Pancreas (tissue), 10 donors: ENCODE results near the gene ACOT7. TPM values are rescaled to one million over a fixed set of nuclear protein-coding genes. Genes with fewer than 3 reads are reported as not detected.

Experiments
- ATAC-seq, 4 donors: fragments of 200-7000 bp; cut with Tn5 transposase; one replicate each; pipeline versions ENCODE4 v1.8.0 to v1.9.1; 2020; ENCODE audit warnings: mild to moderate bottlenecking in 4 of 4, moderate library complexity in 4 of 4
- DNase-seq, 6 donors: peaks; one replicate each; pipeline ENCODE4 v3.0.0-alpha.2; 2020
- FAIRE-seq: peaks from 2 replicates; lab custom pipeline; 2012; peaks lifted over from hg19 to GRCh38; lab: Jason Lieb, UNC
- H3K27ac ChIP-seq, 4 donors: fragments of 200-600 bp; sonication (generic); 1 replicate in 3 of 4; 2 replicates in 1 of 4; pipeline versions ENCODE4 v1.5.0 to v1.8.0; 2020
- H3K27me3 ChIP-seq, 4 donors: fragments of 200-600 bp; one replicate each; pipeline ENCODE4 v1.8.0; 2021
- H3K36me3 ChIP-seq, 3 donors: fragments of 200-600 bp; sonication (generic) in 1 of 3; one replicate each; pipeline versions ENCODE4 v1.5.0 to v1.8.0; 2020 to 2021
- H3K4me1 ChIP-seq, 3 donors: fragments of 200-600 bp; one replicate each; pipeline ENCODE4 v1.8.0; 2021
- H3K4me3 ChIP-seq, 4 donors: fragments of 200-600 bp; sonication (generic) in 2 of 4; one replicate each; pipeline versions ENCODE4 v1.5.0 to v1.8.0; 2020 to 2021
- H3K9me3 ChIP-seq, 4 donors: fragments of 200-600 bp; one replicate each; pipeline ENCODE4 v1.8.0; 2021
- CTCF ChIP-seq, 4 donors: fragments of 200-600 bp; sonication (generic) in 3 of 4; IDR thresholded peaks; one replicate each; pipeline versions ENCODE4 v1.5.0 to v1.8.0; 2021; ENCODE audit warnings: antibody characterized with exemption in 4 of 4
- WGBS, 2 donors: extraction: QIAGEN DNeasy Blood & Tissue Kit; methylation state at CpG; one replicate each; pipeline ENCODE4 v1.1.7; 2013; 5-methylcytosine and 5-hydroxymethylcytosine counted together
- intact Hi-C, 3 donors: fragments of 100-400 bp; cut with DNase I; formaldehyde crosslinking; loops; one replicate each; pipeline versions ENCODE4 v1.11.1 to v1.14.2; 2022
- polyA plus RNA-seq, 2 donors: library from polyadenylated mRNA; stranded (reverse); fragments of 200-250 nt; gene quantifications; one replicate each; pipeline ENCODE4 v1.2.3, GENCODE V29; 2013
- total RNA-seq, 6 donors: library from RNA; stranded (reverse); fragmentation: NEBNext Ultra II Directional in 4 of 6; extraction: Animal tissue kit (Norgen Biotek cat#: 25700) in 4 of 6; gene quantifications; one replicate each; pipeline versions ENCODE4 v1.2.1 to v1.2.4, GENCODE V29; 2021 to 2023
- donor health status: healthy with polysubstance abuse.
- donor health status: DM: no; HTN: no; CAD: no; lungs with moderate emphysema.
- donor health status: DM: no; HTN: no; CAD: no.
- donor health status: control.
- donor health status: control.
- donor health status: Bipolar disorder and iron deficiency.
- donor health status: DM: yes; HTN: yes; CAD: no.
- donor health status: DM: no; HTN: no; CAD: no.
- donor health status: DM: no; HTN: no; CAD: no.
- donor health status: DM: yes; HTN: yes; CAD: no.

Gene ACOT7
- total and polyA plus RNA-seq, 8 donors = 3.1 to 7.6 (median 5.2) TPM

GRCh38 chr1:6408023-6408422 is 14.5 kb upstream of the ACOT7 start:
- no peaks in the 10 kb centered on the region for H3K36me3 ChIP-seq

DNA sequence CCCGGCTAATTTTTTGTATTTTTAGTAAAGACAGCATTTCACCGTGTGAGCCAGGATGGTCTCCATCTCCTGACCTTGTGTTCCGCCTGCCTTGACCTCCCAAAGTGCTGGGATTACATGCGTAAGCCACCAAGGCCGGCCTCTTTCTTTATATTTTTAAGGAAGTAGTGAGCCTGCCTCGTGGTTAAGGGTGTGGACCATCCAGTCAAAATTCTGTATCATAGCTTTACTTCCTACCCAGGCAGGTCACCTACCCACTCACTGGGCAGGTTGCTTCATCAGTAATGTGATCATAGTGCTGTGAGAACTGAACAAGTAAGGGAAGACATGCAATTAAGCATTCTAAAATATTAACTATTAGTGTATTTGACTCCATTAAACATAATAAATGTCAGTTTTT is 8.1 kb upstream of the ACOT7 start:
- intact Hi-C loops = loop anchor here in 1 of 3 donors (10.0 kb wide), 1 partner anchor 47 kb away; no protein-coding TSS in a partner anchor
- TF ChIP-seq CTCF (IDR thresholded peaks at IDR 0.05) = no peak
- Histone ChIP-seq H3K9me3 (no peaks in the 10 kb centered on the region), H3K4me1 (no peaks in the 10 kb centered on the region), H3K4me3 (no peak overlapping the region), H3K27me3 (no peaks in the 10 kb centered on the region), H3K27ac (no peak overlapping the region), H3K36me3 (no peaks in the 10 kb centered on the region)
- ATAC-seq = peak in 1 of 4 donors; percentile 31
- no peak for FAIRE-seq
- DNase-seq = peak in 1 of 6 donors; percentile 1
- 60 to 68% methylated on average over 6 of the region's 6 CpGs for whole genome bisulfite sequencing, 2 donors

More at GRCh38 chr1:6408023-6408422, 14.5 kb upstream of the ACOT7 start:
- Histone ChIP-seq H3K4me1 (no peaks in the 10 kb centered on the region), H3K4me3 (no peak overlapping the region), H3K27me3 (no peaks in the 10 kb centered on the region), H3K27ac (no peak overlapping the region), H3K9me3 (no peaks in the 10 kb centered on the region)
- DNase-seq = no peak
- 69 to 80% methylated on average over 6 of the region's 6 CpGs for WGBS, 2 donors
- no peak for TF ChIP-seq CTCF (IDR thresholded peaks at IDR 0.05)
- intact Hi-C loops = loop anchor here in 2 of 3 donors (5.0 to 10.0 kb wide), 4 partner anchors 53 to 161 kb away; no protein-coding TSS in a partner anchor
- ATAC-seq = no peak
- FAIRE-seq = no peak

GRCh38 chr1:6399294-6399693 is 5.7 kb upstream of the ACOT7 start:
- Histone ChIP-seq H3K27ac (no peak overlapping the region), H3K27me3 (no peaks in the 10 kb centered on the region), H3K4me3 (no peak overlapping the region), H3K4me1 (peaks cover 0 to under 1% (median under 1%) of the 10 kb centered on the region in 3 donors), H3K9me3 (no peaks in the 10 kb centered on the region), H3K36me3 (no peaks in the 10 kb centered on the region)
- no peak for FAIRE-seq
- no peak for ATAC-seq
- no peak for TF ChIP-seq CTCF (IDR thresholded peaks at IDR 0.05)
- intact Hi-C loops = no loop called here
- 71 to 72% methylated on average over 3 of the region's 3 CpGs for WGBS, 2 donors
- DNase-seq = no peak

GRCh38 chr1:6397844-6398441 is 4.4 kb upstream of the ACOT7 start:
- 43 to 48% methylated on average over 10 of the region's 10 CpGs for WGBS, 2 donors

More at GRCh38 chr1:6397844-6398441, 4.4 kb upstream of the ACOT7 start:
- H3K9me3 ChIP-seq = no peaks in the 10 kb centered on the region
- FAIRE-seq = no peak
- H3K4me1 ChIP-seq = peaks cover 0 to 4% (median 4%) of the 10 kb centered on the region in 3 donors
- no peak for TF ChIP-seq CTCF (IDR thresholded peaks at IDR 0.05)
- no peak overlapping the region for H3K4me3 ChIP-seq
- H3K27me3 ChIP-seq = no peaks in the 10 kb centered on the region
- intact Hi-C loops = no loop called here
- no peaks in the 10 kb centered on the region for H3K36me3 ChIP-seq
- no peak for DNase-seq
- H3K27ac ChIP-seq = no peak overlapping the region
- no peak for ATAC-seq
